ENCODE results near the gene GNA12.

GRCh38 chr7:2706685-2707126 is 137.4 kb downstream of the GNA12 start:
- TF ChIP-seq, protein P1, sequence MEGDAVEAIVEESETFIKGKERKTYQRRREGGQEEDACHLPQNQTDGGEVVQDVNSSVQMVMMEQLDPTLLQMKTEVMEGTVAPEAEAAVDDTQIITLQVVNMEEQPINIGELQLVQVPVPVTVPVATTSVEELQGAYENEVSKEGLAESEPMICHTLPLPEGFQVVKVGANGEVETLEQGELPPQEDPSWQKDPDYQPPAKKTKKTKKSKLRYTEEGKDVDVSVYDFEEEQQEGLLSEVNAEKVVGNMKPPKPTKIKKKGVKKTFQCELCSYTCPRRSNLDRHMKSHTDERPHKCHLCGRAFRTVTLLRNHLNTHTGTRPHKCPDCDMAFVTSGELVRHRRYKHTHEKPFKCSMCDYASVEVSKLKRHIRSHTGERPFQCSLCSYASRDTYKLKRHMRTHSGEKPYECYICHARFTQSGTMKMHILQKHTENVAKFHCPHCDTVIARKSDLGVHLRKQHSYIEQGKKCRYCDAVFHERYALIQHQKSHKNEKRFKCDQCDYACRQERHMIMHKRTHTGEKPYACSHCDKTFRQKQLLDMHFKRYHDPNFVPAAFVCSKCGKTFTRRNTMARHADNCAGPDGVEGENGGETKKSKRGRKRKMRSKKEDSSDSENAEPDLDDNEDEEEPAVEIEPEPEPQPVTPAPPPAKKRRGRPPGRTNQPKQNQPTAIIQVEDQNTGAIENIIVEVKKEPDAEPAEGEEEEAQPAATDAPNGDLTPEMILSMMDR (IDR thresholded peaks at IDR 0.05; ENCODE audit: poor library complexity): no peak
- TF ChIP-seq EZH2phosphoT487 (IDR thresholded peaks at IDR 0.05; ENCODE audit: low read depth, severe bottlenecking, unreplicated experiment) (no peak), EZH2 (IDR thresholded peaks at IDR 0.05; ENCODE audit: borderline replicate concordance) (no peak)

Data from hepatocyte (in vitro differentiated cells).